ENCODE results near the gene EXOC6B. TPM values are rescaled to one million over a fixed set of nuclear protein-coding genes. Genes with fewer than 3 reads are reported as not detected.

EXOC6B gene
- total and polyA plus RNA-seq, 2 of the 8 experiments (the other 6 are each of a cell fraction or from before 2014, with no cell fraction given) = 13.5 to 33.0 TPM

DNA sequence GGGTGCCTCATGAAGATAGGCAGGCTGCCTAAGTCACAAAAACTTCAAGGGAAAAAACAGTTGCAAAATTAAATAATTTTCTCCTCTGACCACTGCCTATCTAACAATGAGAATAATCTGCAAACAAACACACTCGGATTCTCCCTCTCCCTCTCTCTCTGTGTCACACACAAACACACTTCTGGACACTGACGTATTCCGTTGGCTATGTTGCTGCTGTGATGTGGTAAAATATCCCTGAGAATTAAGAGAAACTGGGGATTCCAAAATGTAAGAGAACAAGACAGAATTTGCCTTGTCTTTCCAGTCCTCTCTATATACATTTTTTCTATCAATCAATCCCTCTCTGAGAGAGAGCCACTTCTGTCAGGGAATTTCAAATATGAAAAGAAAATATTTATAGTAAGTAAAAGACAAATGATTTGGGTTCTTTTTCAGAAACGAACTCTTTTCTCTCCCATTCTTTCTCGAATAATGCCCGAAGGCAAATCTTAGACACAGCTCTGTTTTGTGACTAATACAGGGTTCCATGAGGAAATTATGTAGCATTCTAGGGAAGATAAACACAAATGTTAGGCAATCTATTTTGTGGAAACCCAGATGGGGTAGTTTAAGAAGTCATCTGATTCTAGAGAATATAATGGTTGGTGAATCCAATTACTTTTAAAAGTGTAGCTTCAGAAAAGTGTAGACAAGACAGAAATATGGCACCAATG lies 367.9 kb downstream of the EXOC6B start (continued):
- TF ChIP-seq RXRA (IDR thresholded peaks at IDR 0.05; ENCODE audit: insufficient read depth, low read depth, low read length) = no peak
- no peak for TF ChIP-seq KDM5A (IDR thresholded peaks at IDR 0.05; ENCODE audit: low read length)
- no peak for TF ChIP-seq PHF8 (conservative IDR thresholded peaks at IDR 0.05; ENCODE audit: low read depth, low read length)
- TF ChIP-seq CBX8 (IDR thresholded peaks at IDR 0.05; ENCODE audit: borderline replicate concordance, low read depth, low read length) = no peak
